OCI-LY7 (cell line): Measurements from ENCODE around the gene LRP1B. TPM values are rescaled to one million over a fixed set of nuclear protein-coding genes. Genes with fewer than 3 reads are reported as not detected.

Experiments used
- BruUV-seq: library from RNA; stranded (reverse); fragments of 400-500 nt; replicated peaks from 2 replicates; lab custom pipeline; 2021; lab: Mats Ljungman, UMichigan
- CTCF ChIA-PET: fragments of 300-600 bp; sonication (Branson Sonifier 250); formaldehyde crosslinking; loops from one replicate; lab custom pipeline; 2022; ENCODE audit warnings: antibody characterized with exemption; ENCODE audit not compliant: unreplicated experiment; lab: Charles Lee
- POLR2A ChIA-PET: fragments of 300-600 bp; sonication (Branson Sonifier 250); formaldehyde crosslinking; loops from one replicate; lab custom pipeline; 2022; ENCODE audit warnings: antibody characterized with exemption; lab: Charles Lee
- DNase-seq: peaks from one replicate; pipeline ENCODE4 v3.0.0-alpha.2; 2015; ENCODE audit warnings: low spot score
- H2AFZ ChIP-seq: fragments of 200-600 bp; sonication (generic), shearing (Covaris generic); 2 replicates; pipeline ENCODE4 v1.6.1; 2014; ENCODE audit warnings: mild to moderate bottlenecking, antibody characterized with exemption, low read length, moderate library complexity
- H3K27ac ChIP-seq: fragments of 200-600 bp; sonication (generic); 2 replicates; pipeline ENCODE4 v1.5.1; 2014; ENCODE audit warnings: mixed run types, low read depth, mild to moderate bottlenecking, moderate library complexity, low read length, inconsistent platforms; ENCODE audit not compliant: poor library complexity, severe bottlenecking
- H3K36me3 ChIP-seq: fragments of 200-600 bp; sonication (generic); 2 replicates; pipeline ENCODE4 v1.6.1; 2014; ENCODE audit warnings: mild to moderate bottlenecking, antibody characterized with exemption, low read length, moderate library complexity, mixed read lengths; ENCODE audit not compliant: insufficient read depth
- H3K4me1 ChIP-seq: fragments of 200-600 bp; sonication (generic); 2 replicates; pipeline ENCODE4 v1.5.1; 2014; ENCODE audit warnings: mild to moderate bottlenecking, low read length; ENCODE audit not compliant: insufficient read depth, poor library complexity, severe bottlenecking
- H3K4me2 ChIP-seq: fragments of 200-600 bp; sonication (generic); 2 replicates; pipeline ENCODE4 v1.6.1; 2014; ENCODE audit warnings: mild to moderate bottlenecking, low read length
- H3K4me3 ChIP-seq: fragments of 200-600 bp; sonication (generic); 2 replicates; pipeline ENCODE4 v1.5.1; 2014; ENCODE audit warnings: mild to moderate bottlenecking, low read depth, low read length; ENCODE audit not compliant: poor library complexity, severe bottlenecking
- H3K79me2 ChIP-seq: fragments of 200-600 bp; sonication (generic); 2 replicates; pipeline ENCODE4 v1.6.1; 2016; ENCODE audit warnings: low read depth, mild to moderate bottlenecking, low read length, moderate library complexity, mixed read lengths; ENCODE audit not compliant: insufficient read depth
- H3K9me2 ChIP-seq: fragments of 200-600 bp; sonication (generic); 2 replicates; pipeline ENCODE4 v1.6.1; 2016; ENCODE audit warnings: mild to moderate bottlenecking, low read length, mixed read lengths; ENCODE audit not compliant: insufficient read depth
- H3K9me3 ChIP-seq: fragments of 200-600 bp; sonication (generic); 2 replicates; pipeline ENCODE4 v1.6.1; 2014; ENCODE audit warnings: mild to moderate bottlenecking, mixed run types, low read length, mixed read lengths
- H4K20me1 ChIP-seq: fragments of 200-600 bp; sonication (generic); 2 replicates; pipeline ENCODE4 v1.6.1; 2014; ENCODE audit warnings: mild to moderate bottlenecking, antibody characterized with exemption, low read length, moderate library complexity, mixed read lengths; ENCODE audit not compliant: insufficient read depth
- EZH2phosphoT487 ChIP-seq: fragments of 200-600 bp; sonication (generic); IDR thresholded peaks from 2 replicates; pipeline ENCODE4 v1.6.1; 2018; ENCODE audit warnings: low read depth, borderline replicate concordance, mild to moderate bottlenecking, mixed run types, antibody characterized with exemption, low read length, moderate library complexity, mixed read lengths
- intact Hi-C: fragments of 100-400 bp; cut with micrococcal nuclease; formaldehyde crosslinking; loops from one replicate; pipeline ENCODE4 v1.10.0; 2022; ENCODE audit not compliant: unreplicated experiment
- total RNA-seq, 2 experiments: library from RNA; depleted of rRNA in 1 of 2; stranded (reverse); fragments of >200 nt in 1 of 2; shearing (Covaris generic) in 1 of 2; gene quantifications; 2 replicates each; pipeline ENCODE4 v1.2.3, GENCODE V29; 2014 to 2022
- TF ChIP-seq, protein P1 (sequence below): fragments of 200-600 bp; sonication (generic); conservative IDR thresholded peaks from 2 replicates; pipeline ENCODE4 v1.5.1; 2014; ENCODE audit warnings: mild to moderate bottlenecking, antibody characterized with exemption, low read length, moderate library complexity, mixed read lengths

LRP1B gene
- total RNA-seq, 2 experiments from 2014 or later: not detected

DNA sequence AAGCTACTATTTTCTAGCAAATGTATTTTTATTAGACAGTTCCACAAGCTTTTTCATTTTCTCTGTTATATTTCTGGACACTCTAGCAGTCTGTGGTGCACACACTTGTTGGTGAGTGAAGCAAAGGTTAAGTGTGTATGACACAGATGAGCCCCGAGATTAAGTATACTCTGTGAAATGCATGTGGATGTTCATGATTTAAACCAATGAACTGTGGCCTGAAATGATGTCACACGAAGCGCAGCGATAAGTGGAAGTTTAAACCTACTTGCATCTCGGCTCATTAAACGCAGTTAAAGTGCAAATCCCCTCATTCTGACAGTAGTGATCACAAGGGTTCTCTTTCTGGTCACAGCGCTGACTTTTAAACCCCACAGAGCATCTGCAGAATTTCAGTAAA is 1861.8 kb downstream of the LRP1B start:
- H2AFZ ChIP-seq: no peak overlapping the region
- no peaks in the 10 kb centered on the region for H3K9me3 ChIP-seq
- no TSS peak for BruUV-seq
- H3K9me2 ChIP-seq: no peaks in the 10 kb centered on the region
- no peaks in the 10 kb centered on the region for H4K20me1 ChIP-seq
- no peaks in the 10 kb centered on the region for H3K4me1 ChIP-seq
- H3K36me3 ChIP-seq: no peaks in the 10 kb centered on the region
- H3K4me3 ChIP-seq: no peak overlapping the region
- no peak for DNase-seq
- TF ChIP-seq, protein P1, sequence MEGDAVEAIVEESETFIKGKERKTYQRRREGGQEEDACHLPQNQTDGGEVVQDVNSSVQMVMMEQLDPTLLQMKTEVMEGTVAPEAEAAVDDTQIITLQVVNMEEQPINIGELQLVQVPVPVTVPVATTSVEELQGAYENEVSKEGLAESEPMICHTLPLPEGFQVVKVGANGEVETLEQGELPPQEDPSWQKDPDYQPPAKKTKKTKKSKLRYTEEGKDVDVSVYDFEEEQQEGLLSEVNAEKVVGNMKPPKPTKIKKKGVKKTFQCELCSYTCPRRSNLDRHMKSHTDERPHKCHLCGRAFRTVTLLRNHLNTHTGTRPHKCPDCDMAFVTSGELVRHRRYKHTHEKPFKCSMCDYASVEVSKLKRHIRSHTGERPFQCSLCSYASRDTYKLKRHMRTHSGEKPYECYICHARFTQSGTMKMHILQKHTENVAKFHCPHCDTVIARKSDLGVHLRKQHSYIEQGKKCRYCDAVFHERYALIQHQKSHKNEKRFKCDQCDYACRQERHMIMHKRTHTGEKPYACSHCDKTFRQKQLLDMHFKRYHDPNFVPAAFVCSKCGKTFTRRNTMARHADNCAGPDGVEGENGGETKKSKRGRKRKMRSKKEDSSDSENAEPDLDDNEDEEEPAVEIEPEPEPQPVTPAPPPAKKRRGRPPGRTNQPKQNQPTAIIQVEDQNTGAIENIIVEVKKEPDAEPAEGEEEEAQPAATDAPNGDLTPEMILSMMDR: no peak
- TF ChIP-seq EZH2phosphoT487: no peak
- no peak overlapping the region for H3K27ac ChIP-seq
- intact Hi-C loops: no loop called here
- no peak overlapping the region for H3K4me2 ChIP-seq
- ChIA-PET CTCF (no interaction called here), POLR2A (no interaction called here)
- H3K79me2 ChIP-seq: no peaks in the 10 kb centered on the region

DNA sequence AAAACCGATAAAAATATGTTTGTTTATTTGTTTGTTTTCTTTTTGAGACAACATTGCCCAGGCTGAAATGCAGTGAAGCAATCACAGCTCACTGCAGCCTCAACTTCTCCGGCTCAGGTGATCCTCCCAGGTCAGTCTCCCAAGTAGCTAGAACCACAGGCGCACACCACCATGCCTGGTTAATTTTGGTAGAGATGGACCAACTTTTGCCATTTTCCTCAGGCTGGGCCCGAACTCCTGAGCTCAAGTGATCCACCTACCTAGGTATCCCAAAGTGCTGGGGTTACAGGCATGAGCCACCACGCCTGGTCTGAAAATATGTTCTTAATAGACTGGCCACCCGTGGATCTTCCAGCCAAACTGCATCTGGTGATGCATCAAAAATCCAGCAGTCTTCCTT is 1867.9 kb downstream of the LRP1B start:
- Histone ChIP-seq H3K9me2 (no peaks in the 10 kb centered on the region), H3K9me3 (no peaks in the 10 kb centered on the region), H3K27ac (no peak overlapping the region), H3K4me2 (no peak overlapping the region), H3K4me3 (no peak overlapping the region), H3K36me3 (no peaks in the 10 kb centered on the region), H2AFZ (no peak overlapping the region), H3K4me1 (no peaks in the 10 kb centered on the region), H4K20me1 (no peaks in the 10 kb centered on the region), H3K79me2 (no peaks in the 10 kb centered on the region)
- no TSS peak for BruUV-seq
- intact Hi-C loops: no loop called here
- CTCF ChIA-PET: no interaction called here
- POLR2A ChIA-PET: no interaction called here
- DNase-seq: no peak
- TF ChIP-seq, protein P1: no peak
- no peak for TF ChIP-seq EZH2phosphoT487

DNA sequence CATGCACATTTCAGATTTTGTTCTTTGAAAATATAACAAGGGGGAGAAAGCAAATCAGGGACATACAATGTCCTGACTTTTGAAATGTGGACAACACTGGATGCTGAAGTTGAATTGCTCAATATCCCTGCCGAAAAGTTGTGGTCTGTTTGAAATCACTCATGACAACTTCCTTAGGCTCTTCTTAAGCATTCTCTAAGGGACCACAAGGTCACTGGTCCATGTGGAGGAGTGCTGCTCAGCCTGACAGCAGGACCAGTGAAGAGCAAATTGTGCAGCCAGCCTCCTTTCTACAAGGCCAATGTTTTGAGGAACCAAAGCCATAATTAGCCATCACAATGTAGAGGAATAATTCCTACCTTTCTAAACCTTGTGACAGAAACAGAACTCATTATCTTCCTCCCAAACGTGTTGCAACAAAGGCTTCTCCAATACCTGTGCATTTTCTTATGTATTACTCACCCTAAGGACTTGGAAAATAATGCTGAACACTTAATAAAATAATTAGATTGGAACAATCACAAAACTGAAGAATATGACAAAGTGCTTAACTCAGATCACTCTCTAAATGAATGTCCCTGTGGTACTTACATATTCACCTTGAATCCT is 1873.0 kb downstream of the LRP1B start:
- intact Hi-C loops: no loop called here
- BruUV-seq: no TSS peak
- CTCF ChIA-PET: no interaction called here

More for the DNA sequence above, 1873.0 kb downstream of the LRP1B start:
- Histone ChIP-seq H3K79me2 (no peaks in the 10 kb centered on the region), H3K27ac (no peak overlapping the region), H3K4me2 (no peak overlapping the region), H3K4me3 (no peak overlapping the region), H3K9me2 (no peaks in the 10 kb centered on the region), H4K20me1 (no peaks in the 10 kb centered on the region), H2AFZ (no peak overlapping the region), H3K36me3 (no peaks in the 10 kb centered on the region), H3K9me3 (no peaks in the 10 kb centered on the region), H3K4me1 (no peaks in the 10 kb centered on the region)
- TF ChIP-seq, protein P1: no peak
- no peak for TF ChIP-seq EZH2phosphoT487
- POLR2A ChIA-PET: no interaction called here
- DNase-seq: no peak
